Measurements from ENCODE around the gene ZKSCAN5.
"Not testable (repeated sequence)": the region's sequence is repeated elsewhere in the genome, so short reads cannot be mapped to it uniquely, and the experiment has no call there.

Gene ZKSCAN5

GRCh38 chr7:99557196-99557607 is 52.7 kb downstream of the ZKSCAN5 start:
- no peak for DNase-seq

DNA sequence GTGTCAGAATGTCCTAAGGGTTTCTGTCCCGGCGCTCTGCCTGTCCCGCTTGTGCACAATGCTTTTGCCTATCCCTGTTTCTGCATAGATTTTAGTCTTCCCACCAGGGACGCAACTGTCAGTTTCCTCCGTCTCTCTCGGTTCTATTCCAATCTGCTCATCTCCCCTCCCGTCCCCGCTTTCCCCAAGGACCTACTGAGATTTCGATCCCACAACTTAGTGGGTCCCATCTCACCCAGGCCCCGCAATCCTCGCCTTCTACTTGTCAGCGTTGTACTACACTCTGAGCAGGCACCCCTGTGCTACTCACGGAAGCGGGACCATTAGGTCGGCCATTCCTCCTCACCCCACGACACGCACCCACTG is 53.5 kb downstream of the ZKSCAN5 start:
- DNase-seq: no peak

- DNase-seq: peak; percentile 83 to 89
Measured at GRCh38 chr7:99558306-99559174, 54.1 kb downstream of the ZKSCAN5 start, which contains the start of gene ZNF655. Gene ZNF655, plus strand, starts transcription at chr7:99558642. Its CDS starts 1,918 bp downstream, at chr7:99560560.

DNA sequence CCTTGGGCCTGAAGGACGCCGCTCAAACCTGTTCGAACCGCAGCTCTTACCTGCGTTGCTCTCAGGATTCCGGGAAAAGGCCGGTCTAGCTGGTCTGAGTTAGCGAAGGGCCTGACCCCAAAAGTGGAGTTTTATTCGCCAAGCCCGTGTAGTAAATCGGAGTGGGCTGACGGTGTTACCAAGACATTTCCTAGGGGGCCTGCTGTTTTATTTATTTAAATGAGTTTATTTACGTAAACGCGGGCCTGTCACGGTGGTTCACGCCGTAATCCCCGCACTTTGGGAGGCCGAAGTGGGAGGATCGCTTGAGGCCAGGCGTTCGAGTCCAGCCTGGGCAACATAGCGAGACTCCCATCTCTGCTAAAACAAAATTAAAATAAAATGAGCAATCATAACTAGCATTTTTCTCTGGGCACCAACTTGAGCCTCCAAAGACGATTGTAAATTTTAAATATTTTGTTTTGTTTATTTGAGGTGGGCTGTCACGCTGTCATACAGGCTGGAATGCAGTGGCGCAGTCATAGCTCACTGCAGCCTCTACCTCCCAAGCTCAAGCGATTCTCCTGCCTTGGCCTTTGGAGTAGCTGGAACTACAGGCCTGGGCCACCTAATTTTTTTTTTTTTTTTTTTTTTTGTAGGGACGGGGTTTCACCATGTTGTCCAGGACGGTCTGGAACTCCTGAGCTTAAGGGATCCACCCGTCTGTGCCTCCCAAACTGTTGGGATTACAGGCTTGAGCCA is 54.9 kb downstream of the ZKSCAN5 start:
- DNase-seq: no peak

GRCh38 chr7:99560834-99561736 is 56.6 kb downstream of the ZKSCAN5 start:
- no peak for DNase-seq

- DNase-seq: no peak
Measured at GRCh38 chr7:99561737-99562051, 57.2 kb downstream of the ZKSCAN5 start.

GRCh38 chr7:99562114-99562784 is 57.8 kb downstream of the ZKSCAN5 start:
- DNase-seq: no peak

GRCh38 chr7:99562832-99563231 is 58.4 kb downstream of the ZKSCAN5 start:
- DNase-seq: peak; percentile 37 to 56

GRCh38 chr7:99563650-99564049 is 59.2 kb downstream of the ZKSCAN5 start:
- DNase-seq: no peak

GRCh38 chr7:99568770-99569169 is 64.3 kb downstream of the ZKSCAN5 start:
- DNase-seq: not testable (repeated sequence)

GRCh38 chr7:99571768-99572167 is 67.3 kb downstream of the ZKSCAN5 start:
- no peak for DNase-seq

DNA sequence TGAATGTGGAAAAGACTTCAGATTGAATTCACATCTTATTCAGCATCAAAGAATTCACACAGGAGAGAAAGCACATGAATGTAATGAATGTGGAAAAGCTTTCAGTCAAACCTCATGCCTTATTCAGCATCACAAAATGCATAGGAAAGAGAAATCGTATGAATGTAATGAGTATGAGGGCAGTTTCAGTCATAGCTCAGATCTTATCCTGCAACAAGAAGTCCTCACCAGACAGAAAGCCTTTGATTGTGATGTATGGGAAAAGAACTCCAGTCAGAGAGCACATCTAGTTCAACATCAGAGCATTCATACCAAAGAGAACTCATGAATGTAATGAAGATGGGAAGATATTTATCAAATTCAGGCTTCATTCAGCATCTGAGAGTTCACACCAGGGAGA is 68.8 kb downstream of the ZKSCAN5 start:
- no peak for DNase-seq

DNA sequence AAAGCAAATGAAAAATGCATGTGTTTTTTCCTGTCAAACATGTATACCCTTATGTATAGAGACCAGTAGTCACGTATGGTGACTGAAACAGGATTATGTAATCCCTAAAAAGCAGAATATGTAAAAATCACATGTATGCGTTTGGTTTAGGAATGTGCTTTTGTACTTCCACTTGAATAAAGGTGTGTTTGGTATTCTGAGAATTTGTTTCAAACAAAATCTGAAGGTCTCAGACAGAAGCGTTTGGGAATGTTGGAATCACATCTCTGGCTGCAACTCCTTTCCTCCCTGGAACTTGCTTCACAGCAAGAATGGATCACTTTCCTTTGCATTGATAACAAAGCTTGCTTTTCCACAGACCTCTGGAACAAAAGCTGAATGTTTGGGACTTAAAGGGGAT is 71.8 kb downstream of the ZKSCAN5 start:
- no peak for DNase-seq

DNA sequence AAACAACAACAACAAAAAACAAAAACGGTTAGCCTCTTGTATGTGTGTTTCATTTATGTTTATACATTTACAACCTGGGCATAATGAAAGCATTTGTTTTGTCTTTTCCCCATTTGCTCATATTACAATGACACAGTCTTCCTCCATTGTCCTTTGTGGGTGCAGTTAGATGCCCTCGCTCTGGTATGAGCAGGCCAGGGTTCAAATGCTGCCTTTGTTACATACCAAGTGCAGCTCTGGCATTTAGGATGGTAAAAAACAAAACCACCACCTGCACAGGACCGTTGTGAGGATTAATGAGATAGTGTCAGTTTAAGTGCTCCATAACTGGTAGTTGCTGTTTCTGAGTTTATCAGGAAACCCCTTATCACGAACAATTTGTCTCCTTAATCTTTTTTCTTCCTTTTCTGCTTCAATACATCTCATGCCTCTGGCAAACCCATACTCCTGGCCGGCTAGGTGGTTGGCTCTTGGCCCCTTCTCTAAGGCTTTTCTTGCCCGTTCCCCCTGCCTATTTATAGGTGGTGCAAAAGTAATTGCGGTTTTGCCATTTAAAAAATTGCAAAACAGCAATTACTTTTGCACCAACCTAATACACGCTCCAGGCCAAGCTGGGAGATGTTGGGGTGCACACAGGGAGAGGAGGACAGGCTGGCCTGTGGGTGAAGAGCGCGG is 75.0 kb downstream of the ZKSCAN5 start:
- no peak for DNase-seq

DNA sequence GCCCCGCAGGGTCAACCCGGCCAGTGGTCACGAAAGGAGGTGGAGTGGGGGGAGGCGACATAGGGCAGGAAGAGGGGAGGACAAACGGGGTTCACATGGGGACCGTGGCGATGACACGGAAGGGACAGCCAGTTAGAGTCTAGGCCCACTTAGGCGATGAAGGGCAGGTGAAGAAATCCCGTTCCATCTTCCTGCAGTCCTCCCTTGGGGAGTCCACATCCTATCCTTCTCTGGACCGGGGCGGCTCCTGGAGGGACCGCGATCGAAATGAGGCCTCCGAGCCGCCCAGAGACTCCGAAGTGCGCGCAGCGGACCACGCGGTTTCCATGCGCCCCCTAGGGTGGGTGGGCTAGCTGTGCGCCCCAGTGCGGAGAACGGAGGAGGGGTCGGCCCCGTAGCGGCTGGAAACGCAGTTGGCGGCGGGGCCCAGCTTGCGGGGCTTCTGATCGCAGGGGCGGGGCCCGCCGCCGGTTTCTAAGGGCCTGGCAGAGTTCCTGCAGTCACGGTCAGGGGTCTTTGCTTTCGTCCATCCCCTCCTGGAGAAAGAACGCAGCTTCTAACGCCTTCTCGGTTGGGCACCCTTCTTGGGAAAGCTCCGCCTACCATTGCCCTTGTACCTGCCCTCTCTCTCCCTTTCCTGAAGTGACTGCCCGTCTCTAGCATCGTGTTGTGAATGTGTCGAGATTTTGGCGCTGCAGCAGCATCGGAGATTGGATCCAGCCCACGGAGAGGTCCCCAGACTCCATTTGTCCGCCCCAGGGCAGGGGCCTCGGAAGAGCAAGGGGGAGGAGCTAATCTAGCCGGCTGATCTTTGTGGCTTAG is 75.7 kb downstream of the ZKSCAN5 start:
- peak; percentile 59 to 63 for DNase-seq

DNA sequence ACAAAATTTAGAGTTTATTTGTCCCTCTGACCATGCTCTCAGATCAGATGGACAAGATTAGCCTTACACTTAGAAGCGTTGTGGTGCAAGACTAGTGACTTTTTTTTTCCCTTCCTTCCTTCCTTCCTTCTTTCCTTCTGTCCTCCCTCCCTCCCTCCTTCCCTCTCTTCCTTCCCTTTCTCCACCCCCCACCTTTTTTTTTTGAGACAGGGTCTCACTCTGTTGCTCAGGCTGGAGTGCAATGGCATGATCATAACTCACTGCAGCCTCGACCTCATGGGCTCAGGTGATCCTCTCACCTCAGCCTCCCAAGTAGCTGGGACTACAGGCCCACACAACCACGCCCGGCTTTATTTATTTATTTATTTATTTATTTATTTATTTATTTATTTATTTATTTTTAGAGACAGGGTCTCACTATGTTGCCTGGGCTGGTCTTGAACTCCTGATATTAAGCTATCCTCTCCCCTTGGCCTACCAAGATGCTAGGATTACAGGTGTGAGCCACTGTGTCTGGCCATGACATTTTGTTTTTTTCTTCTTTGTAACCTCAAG is 76.4 kb downstream of the ZKSCAN5 start:
- DNase-seq: not testable (repeated sequence)

Measured in stimulated activated CD4-positive, alpha-beta T cell treated with anti-CD3 and anti-CD28 coated beads, Interleukin-2, amount 100 ng/mL, for 24 hours (primary cell).